ENCODE results near the gene PMCH. TPM values are rescaled to one million over a fixed set of nuclear protein-coding genes. Genes with fewer than 3 reads are reported as not detected.
"Not testable (repeated sequence)": the region's sequence is repeated elsewhere in the genome, so short reads cannot be mapped to it uniquely, and the experiment has no call there.

Gene PMCH
- not detected in 2 replicates for total RNA-seq (2014; rRNA removed; shearing (Covaris generic); ENCODE audit: low replicate concordance)

- in situ Hi-C loops (cut with HindIII; ENCODE audit: low pct_unique_long_range_greater_than_20kb, low sequenced_read_pairs), result no loop called here
- DNase-seq (ENCODE audit: low read depth), result peak; percentile 16
Measured at GRCh38 chr12:102197789-102198188, at the start of gene PMCH. TSS of gene PMCH (minus strand) at chr12:102197833. CDS start at chr12:102197770, 63 bp downstream.

GRCh38 chr12:102240859-102241258 lies 43.2 kb upstream of the PMCH start:
- in situ Hi-C loops (cut with HindIII; ENCODE audit: low pct_unique_long_range_greater_than_20kb, low sequenced_read_pairs); DNase-seq (ENCODE audit: low read depth): not testable (repeated sequence)

GRCh38 chr12:102234599-102234998 lies 37.0 kb upstream of the PMCH start:
- DNase-seq (ENCODE audit: low read depth), result no peak
- in situ Hi-C loops (cut with HindIII; ENCODE audit: low pct_unique_long_range_greater_than_20kb, low sequenced_read_pairs), result no loop called here

GRCh38 chr12:102232446-102232845 lies 34.8 kb upstream of the PMCH start:
- no peak for DNase-seq (ENCODE audit: low read depth)
- in situ Hi-C loops (cut with HindIII; ENCODE audit: low pct_unique_long_range_greater_than_20kb, low sequenced_read_pairs), result no loop called here

GRCh38 chr12:102232036-102232435 lies 34.4 kb upstream of the PMCH start:
- DNase-seq (ENCODE audit: low read depth), result no peak
- in situ Hi-C loops (cut with HindIII; ENCODE audit: low pct_unique_long_range_greater_than_20kb, low sequenced_read_pairs), result no loop called here

GRCh38 chr12:102227954-102228353 lies 30.3 kb upstream of the PMCH start:
- in situ Hi-C loops (cut with HindIII; ENCODE audit: low pct_unique_long_range_greater_than_20kb, low sequenced_read_pairs), result no loop called here
- no peak for DNase-seq (ENCODE audit: low read depth)

GRCh38 chr12:102220736-102221135 lies 23.1 kb upstream of the PMCH start:
- in situ Hi-C loops (cut with HindIII; ENCODE audit: low pct_unique_long_range_greater_than_20kb, low sequenced_read_pairs), result no loop called here

GRCh38 chr12:102215992-102216691 lies 18.5 kb upstream of the PMCH start:
- DNase-seq (ENCODE audit: low read depth), result no peak
- in situ Hi-C loops (cut with HindIII; ENCODE audit: low pct_unique_long_range_greater_than_20kb, low sequenced_read_pairs), result no loop called here

More at GRCh38 chr12:102220736-102221135, 23.1 kb upstream of the PMCH start:
- no peak for DNase-seq (ENCODE audit: low read depth)

- no peak for DNase-seq (ENCODE audit: low read depth)
- in situ Hi-C loops (cut with HindIII; ENCODE audit: low pct_unique_long_range_greater_than_20kb, low sequenced_read_pairs), result no loop called here
Measured at GRCh38 chr12:102204025-102204424, 6.4 kb upstream of the PMCH start.

GRCh38 chr12:102202556-102202955 lies 4.9 kb upstream of the PMCH start:
- in situ Hi-C loops (cut with HindIII; ENCODE audit: low pct_unique_long_range_greater_than_20kb, low sequenced_read_pairs), result no loop called here

GRCh38 chr12:102201436-102202061 lies 3.9 kb upstream of the PMCH start:
- in situ Hi-C loops (cut with HindIII; ENCODE audit: low pct_unique_long_range_greater_than_20kb, low sequenced_read_pairs), result no loop called here
- DNase-seq (ENCODE audit: low read depth), result no peak

More at GRCh38 chr12:102202556-102202955, 4.9 kb upstream of the PMCH start:
- DNase-seq (ENCODE audit: low read depth), result no peak

- in situ Hi-C loops (cut with HindIII; ENCODE audit: low pct_unique_long_range_greater_than_20kb, low sequenced_read_pairs), result no loop called here
- DNase-seq (ENCODE audit: low read depth), result no peak
Measured at GRCh38 chr12:102195826-102196225, 1.8 kb downstream of the PMCH start.

- in situ Hi-C loops (cut with HindIII; ENCODE audit: low pct_unique_long_range_greater_than_20kb, low sequenced_read_pairs), result no loop called here
- no peak for DNase-seq (ENCODE audit: low read depth)
Measured at GRCh38 chr12:102182635-102183034, 15.0 kb downstream of the PMCH start.

- in situ Hi-C loops (cut with HindIII; ENCODE audit: low pct_unique_long_range_greater_than_20kb, low sequenced_read_pairs), result no loop called here
- DNase-seq (ENCODE audit: low read depth), result no peak
Measured at GRCh38 chr12:102174761-102175160, 22.9 kb downstream of the PMCH start.

- DNase-seq (ENCODE audit: low read depth), result no peak
- in situ Hi-C loops (cut with HindIII; ENCODE audit: low pct_unique_long_range_greater_than_20kb, low sequenced_read_pairs), result no loop called here
Measured at GRCh38 chr12:102174117-102174516, 23.5 kb downstream of the PMCH start.

- in situ Hi-C loops (cut with HindIII; ENCODE audit: low pct_unique_long_range_greater_than_20kb, low sequenced_read_pairs), result no loop called here
- no peak for DNase-seq (ENCODE audit: low read depth)
Measured at GRCh38 chr12:102172436-102172835, 25.2 kb downstream of the PMCH start.

GRCh38 chr12:102171951-102172350 lies 25.7 kb downstream of the PMCH start:
- DNase-seq (ENCODE audit: low read depth), result no peak
- in situ Hi-C loops (cut with HindIII; ENCODE audit: low pct_unique_long_range_greater_than_20kb, low sequenced_read_pairs), result no loop called here

GRCh38 chr12:102169922-102170621 lies 27.6 kb downstream of the PMCH start:
- in situ Hi-C loops (cut with HindIII; ENCODE audit: low pct_unique_long_range_greater_than_20kb, low sequenced_read_pairs), result no loop called here
- DNase-seq (ENCODE audit: low read depth), result peak; percentile 8

All from Caki2 (cell line).